GM15510 (cell line): Measurements from ENCODE around the gene RGS11.

ENCODE experiments used
- POLR2A ChIP-seq: IDR thresholded peaks from 3 replicates; pipeline ENCODE4 v1.6.1; 2011; ENCODE audit warnings: borderline replicate concordance; ENCODE audit not compliant: insufficient read length; ENCODE audit errors: extremely low read depth

The RGS11 gene

GRCh38 chr16:286491-287297 is 10.9 kb upstream of the RGS11 start:
- TF ChIP-seq POLR2A = no peak

- no peak for TF ChIP-seq POLR2A
These were observed 9.7 kb upstream of the RGS11 start for GRCh38 chr16:285146-286055.

- TF ChIP-seq POLR2A = no peak
These were observed 8.7 kb upstream of the RGS11 start for GRCh38 chr16:284204-285120.

GRCh38 chr16:283033-283805 is 7.5 kb upstream of the RGS11 start, which contains the start of gene PDIA2:
TSS of gene PDIA2 (plus strand) at chr16:283164. CDS start at chr16:283170, 6 bp downstream.
- TF ChIP-seq POLR2A = no peak

- TF ChIP-seq POLR2A = no peak
These were observed 6.7 kb upstream of the RGS11 start for GRCh38 chr16:282491-282890.

- no peak for TF ChIP-seq POLR2A
These were observed 6.0 kb upstream of the RGS11 start for GRCh38 chr16:281660-282255.

GRCh38 chr16:280991-281659 is 5.4 kb upstream of the RGS11 start:
- TF ChIP-seq POLR2A = no peak

GRCh38 chr16:280552-280951 is 4.8 kb upstream of the RGS11 start, which contains the start of gene ARHGDIG:
TSS of gene ARHGDIG (plus strand) at chr16:280591. CDS start at chr16:280681, 90 bp downstream.
- TF ChIP-seq POLR2A = no peak

- no peak for TF ChIP-seq POLR2A
These were observed 4.3 kb upstream of the RGS11 start for GRCh38 chr16:280005-280460.

GRCh38 chr16:279531-279930 is 3.8 kb upstream of the RGS11 start:
- no peak for TF ChIP-seq POLR2A

- no peak for TF ChIP-seq POLR2A
These were observed 3.2 kb upstream of the RGS11 start for GRCh38 chr16:278863-279366.

- no peak for TF ChIP-seq POLR2A
These were observed 808 bp upstream of the RGS11 start for GRCh38 chr16:276426-277077.
